Right atrium auricular region (tissue), 2 donors: Measurements from ENCODE around the gene DCLRE1A. TPM values are rescaled to one million over a fixed set of nuclear protein-coding genes. Genes with fewer than 3 reads are reported as not detected.
"Not testable (repeated sequence)": the region's sequence is repeated elsewhere in the genome, so short reads cannot be mapped to it uniquely, and the experiment has no call there.

ENCODE experiments used
- DNase-seq: peaks from one replicate; pipeline ENCODE4 v3.0.0-alpha.2; 2019; ENCODE audit warnings: low spot score
- H3K27ac ChIP-seq, 2 donors: fragments of 200-600 bp; sonication (generic); 1 replicate in 1 of 2; 2 replicates in 1 of 2; pipeline ENCODE4 v1.5.1; 2016 to 2019
- H3K27me3 ChIP-seq, 2 donors: fragments of 200-600 bp; sonication (generic); one replicate each; pipeline versions ENCODE4 v1.5.1 to v1.6.0; 2017 to 2019
- H3K36me3 ChIP-seq: fragments of 200-600 bp; sonication (generic); one replicate; pipeline ENCODE4 v1.5.1; 2016
- H3K4me1 ChIP-seq, 2 donors: fragments of 200-600 bp; sonication (generic); one replicate each; pipeline versions ENCODE4 v1.5.1 to v1.6.0; 2017 to 2019
- H3K4me3 ChIP-seq, 2 donors: fragments of 200-600 bp; sonication (generic); 1 replicate in 1 of 2; 2 replicates in 1 of 2; pipeline ENCODE4 v1.5.1; 2017 to 2019; ENCODE audit warnings: mild to moderate bottlenecking in 1 of 2, moderate library complexity in 1 of 2
- H3K9me3 ChIP-seq, 2 donors: fragments of 200-600 bp; sonication (generic); one replicate each; pipeline ENCODE4 v1.5.1; 2019
- total RNA-seq, 2 donors: library from RNA; depleted of rRNA; stranded (reverse); fragments of >200 nt; gene quantifications; one replicate each; pipeline ENCODE4 v1.1.0, GENCODE V29; 2016
- TF ChIP-seq, protein P1 (sequence below), 2 donors: fragments of 200-600 bp; sonication (generic); IDR thresholded peaks; one replicate each; pipeline ENCODE4 v1.5.1; 2019; ENCODE audit warnings: antibody characterized with exemption in 2 of 2

DCLRE1A gene
- total RNA-seq, 2 donors from 2014 or later: 4.9 to 7.4 TPM

GRCh38 chr10:113823389-113823788 is 30.5 kb downstream of the DCLRE1A start:
- no peak overlapping the region for H3K4me3 ChIP-seq
- TF ChIP-seq, protein P1, sequence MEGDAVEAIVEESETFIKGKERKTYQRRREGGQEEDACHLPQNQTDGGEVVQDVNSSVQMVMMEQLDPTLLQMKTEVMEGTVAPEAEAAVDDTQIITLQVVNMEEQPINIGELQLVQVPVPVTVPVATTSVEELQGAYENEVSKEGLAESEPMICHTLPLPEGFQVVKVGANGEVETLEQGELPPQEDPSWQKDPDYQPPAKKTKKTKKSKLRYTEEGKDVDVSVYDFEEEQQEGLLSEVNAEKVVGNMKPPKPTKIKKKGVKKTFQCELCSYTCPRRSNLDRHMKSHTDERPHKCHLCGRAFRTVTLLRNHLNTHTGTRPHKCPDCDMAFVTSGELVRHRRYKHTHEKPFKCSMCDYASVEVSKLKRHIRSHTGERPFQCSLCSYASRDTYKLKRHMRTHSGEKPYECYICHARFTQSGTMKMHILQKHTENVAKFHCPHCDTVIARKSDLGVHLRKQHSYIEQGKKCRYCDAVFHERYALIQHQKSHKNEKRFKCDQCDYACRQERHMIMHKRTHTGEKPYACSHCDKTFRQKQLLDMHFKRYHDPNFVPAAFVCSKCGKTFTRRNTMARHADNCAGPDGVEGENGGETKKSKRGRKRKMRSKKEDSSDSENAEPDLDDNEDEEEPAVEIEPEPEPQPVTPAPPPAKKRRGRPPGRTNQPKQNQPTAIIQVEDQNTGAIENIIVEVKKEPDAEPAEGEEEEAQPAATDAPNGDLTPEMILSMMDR (IDR thresholded peaks at IDR 0.05): no peak
- no peaks in the 10 kb centered on the region for H3K9me3 ChIP-seq
- H3K4me1 ChIP-seq: no peaks in the 10 kb centered on the region
- no peaks in the 10 kb centered on the region for H3K36me3 ChIP-seq
- H3K27me3 ChIP-seq: no peaks in the 10 kb centered on the region
- H3K27ac ChIP-seq: no peak overlapping the region
- DNase-seq: no peak

- H3K27ac ChIP-seq: no peak overlapping the region
- TF ChIP-seq, protein P1 (IDR thresholded peaks at IDR 0.05): no peak
- DNase-seq: no peak
- no peaks in the 10 kb centered on the region for H3K4me1 ChIP-seq
- H3K36me3 ChIP-seq: no peaks in the 10 kb centered on the region
- H3K9me3 ChIP-seq: no peaks in the 10 kb centered on the region
- H3K4me3 ChIP-seq: no peak overlapping the region
- H3K27me3 ChIP-seq: no peaks in the 10 kb centered on the region
Measured at GRCh38 chr10:113822174-113822573, 31.7 kb downstream of the DCLRE1A start.

DNA sequence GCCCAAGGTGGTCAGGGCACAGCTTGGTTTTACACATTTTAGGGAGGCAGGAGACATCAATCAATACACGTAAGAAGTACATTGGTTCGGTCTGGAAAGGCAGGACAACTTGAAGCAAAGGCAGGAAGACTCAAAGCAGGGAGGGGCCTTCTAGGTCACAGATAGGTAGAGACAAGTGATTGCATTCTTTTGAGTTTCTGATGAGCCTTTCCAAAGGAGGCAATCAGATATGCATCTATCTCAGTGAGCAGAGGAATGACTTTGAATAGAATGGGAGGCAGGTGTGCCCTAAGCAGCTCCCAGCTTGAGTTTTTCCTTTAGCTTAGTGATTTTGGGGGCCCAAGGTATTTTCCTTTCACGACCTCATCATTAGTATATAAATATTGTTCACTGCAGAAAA is 32.6 kb downstream of the DCLRE1A start:
- H3K27me3 ChIP-seq, H3K27ac ChIP-seq, H3K9me3 ChIP-seq, DNase-seq, H3K4me3 ChIP-seq, H3K4me1 ChIP-seq, H3K36me3 ChIP-seq: not testable (repeated sequence)

- Histone ChIP-seq H3K4me1 (peaks cover 0 to 7% of the 10 kb centered on the region in 2 donors), H3K27ac (no peak overlapping the region), H3K4me3 (no peak overlapping the region), H3K9me3 (no peaks in the 10 kb centered on the region), H3K36me3 (no peaks in the 10 kb centered on the region), H3K27me3 (no peaks in the 10 kb centered on the region)
- TF ChIP-seq, protein P1 (IDR thresholded peaks at IDR 0.05): no peak
- no peak for DNase-seq
Measured at GRCh38 chr10:113820507-113820906, 33.4 kb downstream of the DCLRE1A start.

DNA sequence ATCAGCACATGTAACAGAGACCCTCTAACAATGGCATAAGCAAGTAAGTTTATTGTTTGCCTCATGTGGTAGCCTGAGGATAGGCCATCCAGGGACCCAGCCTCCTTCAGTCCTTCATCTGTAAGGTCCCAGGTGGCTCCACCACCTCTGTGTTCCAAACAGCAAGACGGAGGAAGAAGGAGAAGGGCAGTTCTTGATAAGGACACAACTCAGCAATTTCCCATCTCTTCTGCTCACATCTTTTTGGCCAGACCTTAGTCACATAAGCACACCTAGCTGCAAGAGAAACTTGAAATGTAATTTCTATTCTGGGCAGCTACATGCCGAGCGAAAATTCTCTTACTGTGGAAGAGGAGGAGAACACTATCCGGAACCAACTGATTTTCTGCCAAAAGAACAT is 33.9 kb downstream of the DCLRE1A start:
- Histone ChIP-seq H3K36me3 (no peaks in the 10 kb centered on the region), H3K9me3 (no peaks in the 10 kb centered on the region), H3K27ac (no peak overlapping the region), H3K4me3 (no peak overlapping the region), H3K27me3 (no peaks in the 10 kb centered on the region), H3K4me1 (peaks cover 0 to 7% of the 10 kb centered on the region in 2 donors)
- TF ChIP-seq, protein P1 (IDR thresholded peaks at IDR 0.05): no peak
- DNase-seq: no peak

- H3K36me3 ChIP-seq, H3K9me3 ChIP-seq, H3K4me3 ChIP-seq, DNase-seq, H3K27me3 ChIP-seq, H3K27ac ChIP-seq, H3K4me1 ChIP-seq: not testable (repeated sequence)
Measured at GRCh38 chr10:113814700-113815099, 39.2 kb downstream of the DCLRE1A start.

DNA sequence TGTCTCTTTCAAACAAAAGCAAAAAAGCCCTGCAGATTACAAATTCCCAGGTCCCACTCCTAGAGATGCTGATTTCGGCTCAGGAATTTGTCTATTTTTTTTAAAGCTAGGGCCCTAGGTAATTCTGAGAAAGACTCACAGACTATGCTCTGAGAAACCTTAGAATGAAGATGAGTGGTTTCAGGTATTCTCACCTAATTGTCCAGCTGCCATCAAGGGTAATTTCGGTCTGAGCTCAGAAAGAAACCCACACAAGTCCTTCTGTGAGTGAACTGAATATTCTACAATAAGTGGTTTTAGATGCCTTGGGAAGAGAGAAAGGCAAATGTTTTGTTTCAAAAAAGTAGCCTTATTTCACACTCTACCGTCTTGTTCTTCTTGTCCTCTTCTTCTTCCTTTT is 45.7 kb downstream of the DCLRE1A start:
- no peak for DNase-seq
- H3K36me3 ChIP-seq: no peaks in the 10 kb centered on the region
- H3K27ac ChIP-seq: no peak overlapping the region
- TF ChIP-seq, protein P1 (IDR thresholded peaks at IDR 0.05): no peak
- H3K4me1 ChIP-seq: no peaks in the 10 kb centered on the region
- no peaks in the 10 kb centered on the region for H3K27me3 ChIP-seq
- H3K4me3 ChIP-seq: no peak overlapping the region
- H3K9me3 ChIP-seq: no peaks in the 10 kb centered on the region
